ENCODE data around the gene HSPA12B. TPM values are rescaled to one million over a fixed set of nuclear protein-coding genes. Genes with fewer than 3 reads are reported as not detected.

HSPA12B gene
- total RNA-seq, 1 donor from 2014 or later, result 0.08 TPM

GRCh38 chr20:3705970-3706739, 26.3 kb upstream of the HSPA12B start:
- H3K4me3 ChIP-seq (ENCODE audit: low read depth, low read length), result no peak overlapping the region
- no peak for DNase-seq (ENCODE audit: low read depth)
- H3K27me3 ChIP-seq (ENCODE audit: control insufficient read depth, insufficient read depth, low read length), result peaks cover 12% of the 10 kb centered on the region
- no peaks in the 10 kb centered on the region for H3K36me3 ChIP-seq (ENCODE audit: control insufficient read depth, insufficient read depth, low read length)
- no peak for TF ChIP-seq CTCF (IDR thresholded peaks at IDR 0.05; ENCODE audit: insufficient read depth, low read length, poor library complexity, severe bottlenecking)

GRCh38 chr20:3706774-3707507, 25.5 kb upstream of the HSPA12B start:
- Histone ChIP-seq H3K27me3 (ENCODE audit: control insufficient read depth, insufficient read depth, low read length) (peaks cover 12% of the 10 kb centered on the region), H3K36me3 (ENCODE audit: control insufficient read depth, insufficient read depth, low read length) (no peaks in the 10 kb centered on the region), H3K4me3 (ENCODE audit: low read depth, low read length) (no peak overlapping the region)
- no peak for DNase-seq (ENCODE audit: low read depth)
- TF ChIP-seq CTCF (IDR thresholded peaks at IDR 0.05; ENCODE audit: insufficient read depth, low read length, poor library complexity, severe bottlenecking), result no peak

DNA sequence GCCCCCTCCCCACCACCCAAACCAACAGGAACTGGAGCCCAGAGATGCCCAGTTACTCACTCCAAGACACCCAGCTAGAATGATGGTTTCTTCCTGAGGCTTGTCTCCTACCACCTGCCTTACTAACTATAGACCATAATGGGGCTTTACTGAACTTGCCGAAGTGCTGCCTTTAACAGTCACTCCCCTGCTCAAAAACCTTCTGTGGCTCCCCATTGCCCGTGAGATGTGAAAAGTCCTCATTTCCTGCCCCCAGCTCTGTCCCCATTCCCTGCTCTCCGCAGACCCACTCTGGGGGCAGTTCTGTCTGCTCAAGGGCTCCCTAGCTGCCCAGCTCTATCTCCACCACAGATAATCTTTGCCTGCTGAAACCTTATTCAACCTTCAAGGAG, 25.0 kb upstream of the HSPA12B start:
- DNase-seq (ENCODE audit: low read depth), result no peak
- H3K36me3 ChIP-seq (ENCODE audit: control insufficient read depth, insufficient read depth, low read length), result no peaks in the 10 kb centered on the region
- TF ChIP-seq CTCF (IDR thresholded peaks at IDR 0.05; ENCODE audit: insufficient read depth, low read length, poor library complexity, severe bottlenecking), result no peak
- H3K4me3 ChIP-seq (ENCODE audit: low read depth, low read length), result no peak overlapping the region
- H3K27me3 ChIP-seq (ENCODE audit: control insufficient read depth, insufficient read depth, low read length), result peaks cover 12% of the 10 kb centered on the region

DNA sequence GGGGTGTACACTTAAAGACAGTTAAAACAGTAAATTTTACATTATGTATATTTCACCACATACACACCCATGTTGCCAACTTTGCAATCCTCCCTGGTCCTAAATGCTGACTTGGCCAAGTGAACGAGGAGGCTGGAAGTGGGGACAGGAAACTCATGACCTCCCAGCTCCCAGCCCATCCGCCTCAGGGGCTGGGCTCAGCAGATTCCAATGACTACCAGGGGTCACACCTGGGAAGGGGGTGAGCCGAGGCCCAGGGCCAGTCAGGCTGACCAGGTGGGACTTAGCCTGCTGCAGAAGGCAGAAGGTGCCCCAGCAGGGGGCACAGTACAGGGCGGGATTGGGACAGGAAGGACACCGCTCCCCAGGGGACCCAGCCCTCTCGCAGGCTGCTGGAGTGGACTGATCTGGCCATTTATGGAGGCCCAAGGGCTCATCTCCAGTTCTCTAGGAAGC, 22.4 kb upstream of the HSPA12B start:
- Histone ChIP-seq H3K4me3 (ENCODE audit: low read depth, low read length) (no peak overlapping the region), H3K36me3 (ENCODE audit: control insufficient read depth, insufficient read depth, low read length) (no peaks in the 10 kb centered on the region), H3K27me3 (ENCODE audit: control insufficient read depth, insufficient read depth, low read length) (peaks cover 5% of the 10 kb centered on the region)
- no peak for TF ChIP-seq CTCF (IDR thresholded peaks at IDR 0.05; ENCODE audit: insufficient read depth, low read length, poor library complexity, severe bottlenecking)
- no peak for DNase-seq (ENCODE audit: low read depth)

DNA sequence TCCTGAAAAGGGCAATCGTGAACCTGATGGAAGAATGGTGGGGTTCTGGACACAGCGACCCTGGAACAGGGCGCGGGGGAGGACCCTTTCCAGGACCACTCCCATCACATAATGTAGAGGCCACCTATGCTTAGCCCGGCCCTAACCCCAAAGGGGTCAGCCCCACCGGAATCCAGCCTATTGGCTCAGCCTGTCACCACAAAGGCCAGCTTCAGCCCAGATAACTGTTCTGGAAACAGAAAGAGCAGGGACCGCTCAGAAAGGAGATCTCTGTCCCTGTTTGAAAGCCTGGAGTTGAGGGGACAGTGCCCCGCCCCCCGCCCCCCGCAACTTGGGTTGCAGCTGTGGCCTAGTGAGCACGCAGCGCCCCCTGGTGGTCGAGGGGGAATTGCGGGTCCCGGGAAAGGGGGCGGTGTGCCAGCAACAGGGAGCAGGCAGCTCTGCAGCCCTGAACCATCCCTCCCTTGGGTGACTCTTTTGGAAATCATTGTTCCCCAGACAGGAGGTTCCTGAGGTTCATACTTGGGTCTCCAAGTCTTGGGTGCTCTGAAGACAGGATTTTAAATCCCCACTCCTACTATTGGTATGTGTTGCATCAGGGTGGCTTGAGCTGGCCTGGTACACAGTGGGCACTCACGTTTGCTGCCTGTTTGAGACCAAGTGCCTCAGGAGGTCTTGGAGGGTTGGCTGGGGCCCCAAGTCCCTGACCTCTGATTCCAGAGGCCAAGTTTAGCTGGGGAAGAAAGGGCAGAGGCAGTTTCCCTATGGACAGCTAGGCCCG, 21.6 kb upstream of the HSPA12B start:
- H3K4me3 ChIP-seq (ENCODE audit: low read depth, low read length), result no peak overlapping the region
- DNase-seq (ENCODE audit: low read depth), result no peak
- H3K27me3 ChIP-seq (ENCODE audit: control insufficient read depth, insufficient read depth, low read length), result peaks cover 3% of the 10 kb centered on the region
- H3K36me3 ChIP-seq (ENCODE audit: control insufficient read depth, insufficient read depth, low read length), result no peaks in the 10 kb centered on the region
- TF ChIP-seq CTCF (IDR thresholded peaks at IDR 0.05; ENCODE audit: insufficient read depth, low read length, poor library complexity, severe bottlenecking), result peak; percentile 92
